Adrenal gland (tissue), 12 donors: ENCODE measurements around the gene CBS. TPM values are rescaled to one million over a fixed set of nuclear protein-coding genes. Genes with fewer than 3 reads are reported as not detected.
"Not testable (repeated sequence)": the region's sequence is repeated elsewhere in the genome, so short reads cannot be mapped to it uniquely, and the experiment has no call there.

Experiments
- DNase-seq, 7 donors: peaks; one replicate each; pipeline ENCODE4 v3.0.0-alpha.2; 2019 to 2020
- H3K27ac ChIP-seq, 5 donors: fragments of 200-600 bp; sonication (generic) in 4 of 5; 1 replicate in 3 of 5; 2 replicates in 2 of 5; pipeline versions ENCODE4 v1.5.1 to v1.8.0; 2016 to 2020; ENCODE audit warnings: mild to moderate bottlenecking in 1 of 5
- H3K27me3 ChIP-seq: fragments of 200-600 bp; 2 replicates; pipeline ENCODE4 v1.8.0; 2021
- H3K36me3 ChIP-seq, 2 donors: fragments of 200-600 bp; replicated peaks in 1 of 2; 1 replicate in 1 of 2; 2 replicates in 1 of 2; pipeline versions ENCODE4 v1.5.1 to v1.8.0; 2018 to 2022
- H3K4me1 ChIP-seq, 2 donors: fragments of 200-600 bp; replicated peaks in 1 of 2; 1 replicate in 1 of 2; 2 replicates in 1 of 2; pipeline versions ENCODE4 v1.5.1 to v1.8.0; 2018 to 2021
- H3K4me3 ChIP-seq, 4 donors: fragments of 200-600 bp; sonication (generic) in 3 of 4; one replicate each; pipeline ENCODE4 v1.5.1; 2016 to 2018
- H3K9me3 ChIP-seq, 3 donors: fragments of 200-600 bp; sonication (generic) in 1 of 3; replicated peaks in 1 of 3; 1 replicate in 2 of 3; 2 replicates in 1 of 3; pipeline versions ENCODE4 v1.5.1 to v1.8.0; 2016 to 2021
- POLR2A ChIP-seq, 2 donors: fragments of 450-650 bp; IDR thresholded peaks; one replicate each; pipeline ENCODE4 v1.6.1; 2017; ENCODE audit warnings: antibody characterized with exemption in 2 of 2, mild to moderate bottlenecking in 2 of 2, moderate library complexity in 1 of 2
- WGBS, 4 donors: extraction: QIAGEN DNeasy Blood & Tissue Kit in 2 of 4; methylation state at CpG; one replicate each; pipeline versions ENCODE4 v1.1.5 to v1.1.7; 2013 to 2017; 5-methylcytosine and 5-hydroxymethylcytosine counted together
- intact Hi-C, 2 donors: fragments of 100-400 bp; cut with DNase I; formaldehyde crosslinking; loops; one replicate each; pipeline versions ENCODE4 v1.14.1 to v1.15.0; 2022 to 2023
- polyA plus RNA-seq, 3 donors: library from polyadenylated mRNA; stranded (reverse); fragments of 200-250 nt in 2 of 3; fragments of 350-450 nt in 1 of 3; fragmentation: Illumina TruSeq in 1 of 3; extraction: RNeasy Lipid Tissue Mini Kit (QIAGEN cat#74804) in 1 of 3; gene quantifications; one replicate each; pipeline ENCODE4 v1.2.3, GENCODE V29; 2013 to 2014
- total RNA-seq, 9 donors: library from RNA; depleted of rRNA in 4 of 9; stranded (reverse); fragments of >200 nt in 4 of 9; fragments of 120-200 nt in 1 of 9; fragmentation: NEBNext Ultra II Directional in 1 of 9; extraction: Animal tissue kit (Norgen Biotek cat#: 25700) in 1 of 9; gene quantifications; one replicate each; pipeline versions ENCODE4 v1.1.0 to v1.2.4, GENCODE V29; 2013 to 2023
- donor health status: healthy with polysubstance abuse.
- donor health status: Bipolar disorder and iron deficiency.
- donor health status: DM: yes; HTN: yes; CAD: no.
- donor health status: DM: no; HTN: no; CAD: no.
- donor health status: DM: no; HTN: no; CAD: no.
- donor health status: DM: yes; HTN: yes; CAD: no.

The CBS gene
- total and polyA plus RNA-seq, 12 donors: 1.6 to 8.6 (median 5.5) TPM

GRCh38 chr21:43106965-43107793 is 31.5 kb upstream of the CBS start, which contains the start of gene U2AF1:
Gene U2AF1 (minus strand): TSS chr21:43107570. CDS start chr21:43107494, 76 bp downstream.
- WGBS, 4 donors: 0% methylated on average over 38 of the region's 107 CpGs; no CpG with 5 or more reads in 3 of the 4 donors
- TF ChIP-seq POLR2A (IDR thresholded peaks at IDR 0.05): peak in 1 of 2 donors; percentile 8
- H3K4me3 ChIP-seq: peak within 1 kb of the TSS in 2 of 4 donors; percentile 45 to 65
- intact Hi-C loops, H3K9me3 ChIP-seq, H3K4me1 ChIP-seq, H3K27me3 ChIP-seq, H3K36me3 ChIP-seq: not testable (repeated sequence)
- peak within 1 kb of the TSS in 4 of 5 donors; percentile 40 to 90 (median 78) for H3K27ac ChIP-seq
- peak in 6 of 7 donors; percentile 55 to 86 (median 76) for DNase-seq

- H3K27me3 ChIP-seq, H3K27ac ChIP-seq, intact Hi-C loops, H3K9me3 ChIP-seq, H3K4me3 ChIP-seq, H3K4me1 ChIP-seq, H3K36me3 ChIP-seq: not testable (repeated sequence)
- 54 to 81% (median 66%) methylated on average over 2 of the region's 5 CpGs; no CpG with 5 or more reads in 1 of the 4 donors for WGBS, 4 donors
- peak in 1 of 7 donors; percentile 34 for DNase-seq
These were observed 29.0 kb upstream of the CBS start for GRCh38 chr21:43104642-43105041.

- H3K9me3 ChIP-seq, H3K27me3 ChIP-seq, H3K27ac ChIP-seq, intact Hi-C loops, H3K4me3 ChIP-seq, H3K36me3 ChIP-seq, DNase-seq, H3K4me1 ChIP-seq: not testable (repeated sequence)
- no CpG with 5 or more reads among the region's 4 CpGs for WGBS, 4 donors
These were observed 26.6 kb upstream of the CBS start for GRCh38 chr21:43102281-43102680.

GRCh38 chr21:43101676-43102075 is 26.0 kb upstream of the CBS start:
- intact Hi-C loops, H3K27ac ChIP-seq, H3K4me3 ChIP-seq, H3K36me3 ChIP-seq, H3K27me3 ChIP-seq, H3K9me3 ChIP-seq, H3K4me1 ChIP-seq, DNase-seq: not testable (repeated sequence)
- no CpG with 5 or more reads among the region's 5 CpGs for WGBS, 4 donors

GRCh38 chr21:43101000-43101399 is 25.4 kb upstream of the CBS start:
- H3K36me3 ChIP-seq, H3K4me3 ChIP-seq, DNase-seq, intact Hi-C loops, H3K9me3 ChIP-seq, H3K27ac ChIP-seq, H3K4me1 ChIP-seq, H3K27me3 ChIP-seq: not testable (repeated sequence)
- WGBS, 4 donors: no CpG with 5 or more reads among the region's 7 CpGs

- WGBS, 4 donors: no CpG with 5 or more reads among the region's 16 CpGs
- H3K4me1 ChIP-seq, H3K4me3 ChIP-seq, H3K36me3 ChIP-seq, H3K27me3 ChIP-seq, H3K27ac ChIP-seq, intact Hi-C loops, H3K9me3 ChIP-seq, DNase-seq: not testable (repeated sequence)
These were observed 16.5 kb upstream of the CBS start for GRCh38 chr21:43091979-43092614.

GRCh38 chr21:43090947-43091346 is 15.3 kb upstream of the CBS start:
- DNase-seq, intact Hi-C loops: not testable (repeated sequence)
- 83 to 89% methylated on average over 1 of the region's 3 CpGs; no CpG with 5 or more reads in 2 of the 4 donors for WGBS, 4 donors

GRCh38 chr21:43089463-43089862 is 13.8 kb upstream of the CBS start:
- intact Hi-C loops, H3K4me1 ChIP-seq, H3K36me3 ChIP-seq, DNase-seq, H3K9me3 ChIP-seq, H3K4me3 ChIP-seq, H3K27ac ChIP-seq, H3K27me3 ChIP-seq: not testable (repeated sequence)
- WGBS, 4 donors: no CpG with 5 or more reads among the region's 17 CpGs

More at GRCh38 chr21:43090947-43091346, 15.3 kb upstream of the CBS start:
- H3K27ac ChIP-seq, H3K4me1 ChIP-seq, H3K36me3 ChIP-seq, H3K9me3 ChIP-seq, H3K27me3 ChIP-seq, H3K4me3 ChIP-seq: not testable (repeated sequence)

- H3K4me1 ChIP-seq, DNase-seq, H3K27ac ChIP-seq, H3K36me3 ChIP-seq, H3K4me3 ChIP-seq, H3K27me3 ChIP-seq, H3K9me3 ChIP-seq, intact Hi-C loops: not testable (repeated sequence)
- WGBS, 4 donors: no CpG with 5 or more reads among the region's 24 CpGs
These were observed 7.1 kb upstream of the CBS start for GRCh38 chr21:43082587-43083300.

- H3K4me1 ChIP-seq, H3K27ac ChIP-seq, intact Hi-C loops, H3K9me3 ChIP-seq, H3K36me3 ChIP-seq, H3K4me3 ChIP-seq, DNase-seq, H3K27me3 ChIP-seq: not testable (repeated sequence)
- 16% methylated on average over 11 of the region's 28 CpGs; no CpG with 5 or more reads in 3 of the 4 donors for WGBS, 4 donors
These were observed 1.0 kb upstream of the CBS start for GRCh38 chr21:43076643-43077042.
